Esophagus mucosa (tissue), 1 donor: ENCODE data around the gene LONP2. TPM values are rescaled to one million over a fixed set of nuclear protein-coding genes. Genes with fewer than 3 reads are reported as not detected.
"Not testable (repeated sequence)": the region's sequence is repeated elsewhere in the genome, so short reads cannot be mapped to it uniquely, and the experiment has no call there.

Experiments
- ATAC-seq: fragments of 200-7000 bp; cut with Tn5 transposase; one replicate; pipeline ENCODE4 v1.9.1; 2020
- total RNA-seq: library from RNA; stranded (reverse); gene quantifications from one replicate; pipeline ENCODE4 v1.2.4, GENCODE V29; 2023
- donor health status: DM: yes; HTN: yes; CAD: no.

LONP2 gene
- total RNA-seq, 1 donor from 2014 or later: 36.2 TPM

GRCh38 chr16:48370229-48370628 lies 126.1 kb downstream of the LONP2 start:
- no peak for ATAC-seq

DNA sequence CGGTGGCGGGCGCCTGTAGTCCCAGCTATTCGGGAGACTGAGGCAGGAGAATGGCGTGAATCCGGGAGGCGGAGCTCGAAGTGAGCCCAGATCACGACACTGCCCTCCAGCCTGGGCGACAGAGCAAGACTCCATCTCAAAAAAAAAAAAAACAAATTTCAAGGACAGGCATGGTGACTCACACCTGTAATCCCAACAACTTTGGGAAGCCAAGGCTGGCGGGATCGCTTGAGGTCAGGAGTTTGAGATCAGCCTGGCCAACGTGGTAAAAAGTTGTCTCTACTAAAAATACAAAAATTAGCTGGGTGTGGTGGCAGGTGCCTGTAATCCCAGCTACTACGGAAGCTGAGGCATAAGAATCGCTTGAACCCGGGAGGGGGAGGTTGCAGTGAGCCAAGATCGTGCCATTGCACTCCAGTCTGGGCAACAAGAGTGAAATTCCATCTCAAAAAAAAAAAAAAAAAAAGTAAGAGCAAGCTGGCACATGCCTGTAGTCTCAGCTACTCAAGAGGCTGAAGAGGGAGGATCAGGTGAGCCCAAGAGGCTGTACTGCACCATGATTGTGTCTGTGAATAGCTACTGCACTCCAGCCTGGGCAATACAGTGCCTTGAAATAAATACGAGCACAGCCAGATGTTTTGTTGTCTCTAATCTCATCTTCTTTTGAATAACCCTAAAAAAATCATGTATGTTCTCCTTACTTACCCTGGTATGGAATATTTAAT lies 126.7 kb downstream of the LONP2 start:
- ATAC-seq: not testable (repeated sequence)

DNA sequence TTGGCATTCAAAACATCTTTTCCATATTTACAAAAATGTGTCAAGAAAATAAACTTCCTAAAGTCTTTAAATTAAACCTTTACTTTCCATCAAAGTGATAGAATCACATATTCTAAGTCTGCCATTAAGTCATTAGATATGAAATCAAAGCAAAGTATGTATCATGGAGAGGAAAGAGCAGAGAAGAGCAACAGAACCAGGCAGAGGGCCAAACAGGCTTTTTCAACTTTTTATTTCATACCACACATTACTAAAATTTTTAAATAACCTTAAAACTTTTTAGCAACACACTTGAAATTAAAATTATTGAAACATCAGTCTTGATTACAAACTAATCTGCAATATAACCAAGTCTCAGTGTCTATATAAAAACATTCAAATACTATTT lies 127.3 kb downstream of the LONP2 start:
- no peak for ATAC-seq

GRCh38 chr16:48372744-48373143 lies 128.6 kb downstream of the LONP2 start:
- ATAC-seq: no peak

DNA sequence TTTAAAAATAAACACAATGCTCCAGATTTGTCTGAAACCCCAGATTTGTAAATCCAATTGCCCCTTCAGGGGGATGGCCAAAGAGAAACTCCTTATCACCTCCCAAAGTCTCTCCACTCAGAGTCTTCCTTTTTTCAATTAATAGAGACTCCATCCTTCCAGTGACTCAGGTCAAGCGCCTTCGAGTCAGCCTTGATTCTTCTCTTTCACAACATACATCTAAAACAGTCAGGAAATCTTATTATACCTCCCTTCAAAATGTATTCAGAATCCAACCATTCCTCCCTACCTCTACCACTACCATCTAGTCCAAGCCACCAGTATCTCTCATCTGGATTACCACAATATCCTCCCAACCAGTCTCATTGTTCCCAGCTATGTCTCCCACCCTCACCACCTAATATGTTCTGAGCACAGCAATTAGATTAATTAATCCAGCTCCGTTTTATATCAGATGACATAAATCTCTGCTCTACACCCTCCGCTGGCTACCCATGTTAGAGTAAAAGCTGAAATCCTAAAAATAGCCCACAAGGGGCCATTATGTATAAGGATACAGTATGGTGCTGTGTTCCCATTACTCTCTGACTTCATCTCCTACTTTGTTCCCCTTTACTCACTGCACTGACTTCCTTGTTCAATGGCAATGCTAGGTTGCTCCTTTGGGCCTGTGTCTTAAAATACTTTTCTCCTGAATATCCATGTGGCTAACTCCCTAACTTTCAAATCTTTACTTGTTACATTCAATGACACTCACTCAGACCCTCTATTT lies 129.3 kb downstream of the LONP2 start:
- no peak for ATAC-seq

DNA sequence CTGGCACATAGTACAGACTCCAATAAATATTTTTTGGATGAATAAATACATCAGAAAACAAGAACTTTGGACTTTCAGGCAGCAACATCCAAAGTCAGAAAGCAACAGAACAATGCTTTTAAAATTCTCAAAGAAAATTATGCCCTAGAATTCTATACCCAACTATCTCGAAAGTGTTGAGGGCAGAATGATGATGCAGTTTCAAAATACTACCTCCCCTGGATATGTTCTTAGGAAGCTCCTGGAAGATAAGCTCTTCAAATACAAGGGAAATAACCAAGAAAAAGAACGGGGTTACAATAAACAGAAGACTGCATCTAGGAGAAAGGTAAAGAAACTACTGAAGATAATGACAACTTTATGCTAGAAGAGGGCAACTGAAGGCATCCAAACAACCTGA lies 130.2 kb downstream of the LONP2 start:
- no peak for ATAC-seq

GRCh38 chr16:48377301-48377700 lies 133.2 kb downstream of the LONP2 start:
- not testable (repeated sequence) for ATAC-seq

DNA sequence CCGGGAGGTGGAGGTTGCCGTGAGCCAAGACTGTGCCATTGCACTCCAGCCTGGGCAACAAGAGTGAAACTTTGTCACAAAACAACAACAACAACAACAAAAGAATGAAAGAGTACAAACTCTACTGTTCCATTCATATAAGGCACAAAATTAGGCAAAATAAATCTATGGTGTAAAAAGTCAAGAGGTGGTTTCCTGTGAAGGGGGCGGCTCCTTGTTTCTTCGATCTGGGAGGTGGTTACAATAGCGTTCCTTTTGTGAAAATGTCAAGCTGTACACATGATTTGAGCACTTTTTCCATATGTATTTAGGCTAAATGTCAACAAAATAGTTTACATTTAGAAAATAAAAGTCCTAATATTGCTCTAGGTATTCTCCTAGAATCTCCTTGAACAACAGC lies 134.2 kb downstream of the LONP2 start:
- ATAC-seq: no peak

DNA sequence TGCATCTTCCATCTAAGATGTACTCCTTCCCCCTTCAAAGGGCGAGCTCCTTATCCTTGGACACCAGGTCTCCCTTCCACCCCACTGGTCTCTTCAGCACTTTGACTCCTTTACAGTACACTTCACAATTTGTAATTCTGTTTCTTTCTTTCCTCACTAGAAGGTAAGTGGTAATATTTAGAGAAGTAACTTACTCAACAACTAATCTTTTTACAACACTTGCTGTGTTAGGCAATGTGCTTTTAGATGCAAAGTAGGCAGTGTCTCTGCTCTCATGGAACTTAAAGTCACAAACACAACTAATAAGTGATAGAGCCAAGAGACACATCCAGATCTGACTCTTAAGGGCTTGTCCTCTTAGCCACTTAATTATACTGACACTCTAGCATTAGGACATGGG lies 134.7 kb downstream of the LONP2 start:
- peak; percentile 23 for ATAC-seq

DNA sequence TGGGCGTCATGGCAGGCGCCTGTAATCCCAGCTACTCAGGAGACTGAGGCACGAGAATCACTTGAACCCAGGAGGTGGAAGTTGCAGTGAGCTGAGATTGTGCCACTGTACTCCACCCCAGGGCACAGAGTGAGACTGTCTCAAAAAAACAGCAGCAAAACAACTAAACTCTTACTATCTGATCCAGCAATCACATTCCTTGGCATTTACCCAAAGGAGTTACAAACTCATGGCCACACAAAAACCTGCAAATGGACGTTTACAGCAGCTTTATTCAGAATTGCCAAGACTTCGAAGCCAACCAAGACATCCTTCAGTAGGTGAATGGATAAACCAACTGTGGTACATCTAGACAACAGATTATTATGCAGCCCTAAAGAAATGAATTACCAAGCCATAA lies 137.1 kb downstream of the LONP2 start:
- no peak for ATAC-seq

DNA sequence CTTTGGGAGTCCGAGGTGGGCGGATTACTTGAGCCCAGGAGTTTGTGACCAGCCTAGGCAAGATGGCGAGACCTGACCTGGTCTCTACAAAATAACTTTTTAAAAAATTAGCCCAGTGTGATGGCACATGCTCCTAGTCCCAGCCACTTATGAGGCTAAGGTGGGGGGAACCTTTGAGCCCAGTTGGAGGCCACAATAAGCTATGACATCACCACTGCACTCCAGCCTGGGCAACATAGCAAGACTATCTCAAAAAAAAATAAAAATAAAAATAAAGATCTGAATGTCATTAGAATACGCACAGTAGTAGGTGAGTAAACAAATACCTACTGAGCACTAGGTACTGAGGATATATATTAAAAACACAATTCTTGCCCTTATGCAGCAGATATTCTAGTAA lies 138.0 kb downstream of the LONP2 start:
- no peak for ATAC-seq

- no peak for ATAC-seq
Measured at GRCh38 chr16:48383009-48383876, 139.1 kb downstream of the LONP2 start.

DNA sequence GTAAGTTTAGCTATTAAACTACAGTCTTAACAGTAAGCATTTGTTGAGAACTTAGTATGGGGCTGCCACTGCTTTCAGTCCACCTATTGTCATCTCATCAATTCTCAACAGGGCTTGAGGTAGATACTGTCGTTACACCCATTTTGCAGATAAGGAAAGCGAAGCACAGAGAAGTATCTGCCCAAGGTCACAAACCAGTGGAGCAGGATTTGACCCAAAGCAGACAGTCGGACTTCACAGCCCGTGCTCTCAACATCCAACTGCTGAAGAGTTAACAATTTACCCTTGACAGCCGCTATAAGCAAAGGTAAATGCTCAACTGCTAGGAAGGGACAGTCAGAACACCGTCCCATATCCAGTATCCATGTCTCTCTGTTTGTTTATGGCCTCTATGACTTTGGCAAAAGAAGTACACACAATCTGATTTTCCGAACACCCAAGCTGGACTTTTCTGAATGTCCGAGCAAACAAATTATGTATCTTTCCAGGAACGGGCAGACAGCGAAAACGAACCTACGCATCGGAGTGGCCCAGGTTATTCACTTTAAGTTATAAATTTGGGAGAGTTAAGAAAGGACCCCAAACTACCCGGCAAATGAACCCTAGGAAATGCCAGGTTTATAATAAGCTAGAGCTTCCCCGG lies 139.9 kb downstream of the LONP2 start:
- ATAC-seq: no peak

- ATAC-seq: peak; percentile 56
Measured at GRCh38 chr16:48384520-48385252, 140.6 kb downstream of the LONP2 start.

DNA sequence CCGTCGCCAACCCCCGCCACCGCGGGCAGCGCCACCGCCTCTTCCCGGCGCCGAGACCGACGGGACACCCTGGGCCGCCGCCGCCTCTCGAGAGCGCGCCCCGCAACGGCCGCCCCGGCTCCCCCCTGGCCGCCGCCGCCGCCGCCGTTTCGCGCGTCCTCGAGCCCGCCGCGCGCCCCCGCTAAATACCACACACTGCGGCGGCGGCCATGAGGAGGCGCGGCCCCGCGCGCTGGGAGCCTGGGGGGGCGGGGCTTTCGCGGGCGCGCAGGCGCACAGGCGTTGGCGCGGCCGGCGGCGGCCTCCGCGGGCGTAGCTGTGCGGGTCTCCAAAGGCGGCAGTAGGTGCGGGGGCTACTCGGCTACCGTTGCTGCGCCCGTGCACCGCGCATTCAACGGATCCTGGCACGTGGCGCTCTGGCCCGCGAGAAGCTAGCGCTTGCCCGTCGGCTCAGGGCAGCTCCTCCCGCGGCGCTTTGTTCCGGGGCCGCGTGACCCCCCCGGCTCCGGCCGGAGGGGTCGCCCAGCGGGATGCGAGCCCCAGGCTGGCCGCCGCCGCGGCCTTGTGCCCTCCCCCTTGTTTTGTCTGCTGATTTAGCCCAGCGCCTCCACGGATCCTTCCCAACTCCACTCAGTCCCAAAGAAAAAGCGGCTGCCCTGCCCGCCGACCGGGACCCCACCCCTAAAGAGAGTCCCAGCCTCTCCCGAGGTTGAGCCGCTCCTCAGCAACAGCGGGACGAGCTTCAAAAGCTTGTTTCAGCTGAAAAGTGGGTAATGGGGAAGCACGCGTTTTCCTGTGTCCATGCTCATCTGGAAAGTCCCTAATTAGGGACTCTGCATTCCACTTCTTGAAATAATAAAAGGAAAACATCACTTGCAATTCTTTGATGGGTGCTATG lies 141.4 kb downstream of the LONP2 start, which contains the start of gene SIAH1:
Gene SIAH1, minus strand, starts transcription at position 161 of the 898 bp plus-strand sequence. CDS start 22,985 bp downstream, outside the sequence.
- ATAC-seq: peak; percentile 93

- no peak for ATAC-seq
Measured at GRCh38 chr16:48386559-48387312, 142.6 kb downstream of the LONP2 start.

DNA sequence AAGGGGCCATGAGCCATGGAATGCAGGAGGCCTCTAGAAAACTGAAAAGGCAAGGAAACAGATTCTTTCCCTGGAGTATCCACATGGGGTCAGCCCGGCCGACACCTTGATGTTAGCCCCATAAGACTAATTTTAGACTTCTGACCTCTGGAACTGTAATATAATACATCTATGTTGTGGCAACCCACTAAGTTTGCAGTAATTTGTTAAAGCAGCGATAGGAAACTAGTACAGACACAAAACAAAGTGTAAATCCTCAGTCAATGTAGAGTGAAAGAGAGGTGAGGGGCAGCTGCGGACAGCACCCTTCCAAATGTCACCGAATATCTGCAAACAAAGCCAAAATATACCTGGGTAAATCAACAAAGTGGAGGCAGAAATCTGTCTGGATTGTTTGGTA lies 148.3 kb downstream of the LONP2 start:
- ATAC-seq: no peak

DNA sequence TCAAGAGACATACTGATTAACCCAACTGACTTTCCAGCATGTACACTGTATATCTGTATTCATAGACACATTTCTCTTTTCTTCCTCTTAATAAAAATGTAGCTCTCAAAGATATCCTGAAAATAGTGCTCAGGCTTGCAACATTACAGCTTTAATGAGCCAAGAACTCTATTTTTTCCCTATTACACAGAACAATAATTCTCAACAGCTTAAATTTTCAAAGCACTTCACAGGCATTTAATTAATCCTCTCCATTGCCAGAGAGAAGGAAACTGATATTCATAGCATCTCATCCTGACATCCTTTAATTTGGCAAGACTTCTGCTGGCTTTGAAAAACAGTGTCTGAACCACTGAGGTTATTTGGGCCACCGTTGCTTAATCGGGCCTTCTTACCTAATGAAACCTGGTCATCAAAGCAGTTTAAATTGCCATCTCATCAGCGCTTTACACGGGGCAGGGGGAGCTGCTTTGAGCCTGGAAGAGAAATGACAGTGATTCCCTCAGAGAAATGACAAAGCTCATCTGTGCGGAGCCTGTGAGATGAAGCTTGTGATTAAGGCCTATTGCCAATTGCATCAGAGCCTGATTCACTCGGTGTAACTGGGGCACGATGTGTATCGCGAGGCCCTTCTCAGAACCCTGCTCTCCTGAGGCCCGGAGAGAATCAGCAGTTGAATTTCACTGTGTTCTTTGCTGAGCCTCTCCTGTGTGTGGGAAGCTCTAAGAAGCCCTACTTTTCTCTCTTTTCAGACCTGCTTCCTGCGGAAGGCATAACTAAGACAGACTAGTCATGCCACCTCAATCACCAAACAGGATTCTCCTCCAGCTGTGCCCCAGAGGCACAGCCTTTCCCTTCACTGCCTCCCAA lies 149.6 kb downstream of the LONP2 start:
- ATAC-seq: peak; percentile 65

- ATAC-seq: no peak
Measured at GRCh38 chr16:48394355-48394703, 150.2 kb downstream of the LONP2 start.
